GM12875 (cell line): ENCODE data around the gene WDR90.

Source experiments
- H3K4me3 ChIP-seq: one replicate; pipeline ENCODE4 v1.5.1; 2011; ENCODE audit warnings: low read depth, low read length, control low read depth
- CTCF ChIP-seq: IDR thresholded peaks from 2 replicates; pipeline ENCODE4 v1.5.1; 2011; ENCODE audit warnings: low read depth, mild to moderate bottlenecking, control low read depth, inconsistent platforms, low read length, moderate library complexity, borderline replicate concordance; ENCODE audit not compliant: insufficient read depth

The WDR90 gene

GRCh38 chr16:669666-670065, 20.5 kb downstream of the WDR90 start:
- TF ChIP-seq CTCF: no peak
- no peak overlapping the region for H3K4me3 ChIP-seq

GRCh38 chr16:670485-671352, 21.6 kb downstream of the WDR90 start:
- no peak for TF ChIP-seq CTCF
- no peak overlapping the region for H3K4me3 ChIP-seq

GRCh38 chr16:671353-672131, 22.4 kb downstream of the WDR90 start:
- no peak for TF ChIP-seq CTCF
- no peak overlapping the region for H3K4me3 ChIP-seq

- no peak overlapping the region for H3K4me3 ChIP-seq
- no peak for TF ChIP-seq CTCF
These were observed 23.2 kb downstream of the WDR90 start for GRCh38 chr16:672371-672770.

- no peak for TF ChIP-seq CTCF
- H3K4me3 ChIP-seq: no peak overlapping the region
These were observed 23.7 kb downstream of the WDR90 start for GRCh38 chr16:672851-673250.

GRCh38 chr16:673399-673991, 24.3 kb downstream of the WDR90 start:
- TF ChIP-seq CTCF: no peak
- H3K4me3 ChIP-seq: no peak overlapping the region
